HEK293 (cell line): ENCODE results near the gene SS18L1.

Source experiments
- CTCF ChIA-PET: fragments of 350-600 bp; formaldehyde crosslinking; extraction: SDS; loops from one replicate; lab custom pipeline; 2021; ENCODE audit warnings: antibody characterized with exemption; lab: Yijun Ruan, JAX
- POLR2A ChIA-PET: fragments of 300-600 bp; formaldehyde crosslinking; extraction: SDS; loops from one replicate; lab custom pipeline; 2020; ENCODE audit warnings: antibody characterized with exemption, inconsistent platforms; lab: Yijun Ruan, JAX
- H3K27ac ChIP-seq: fragments of 200-500 bp; sonication (Bioruptor generic); 2 replicates; pipeline ENCODE4 v1.5.1; 2014; ENCODE audit warnings: low read depth, low read length, control low read depth, inconsistent platforms; ENCODE audit errors: extremely low read depth
- H3K36me3 ChIP-seq, 2 experiments: fragments of 200-500 bp in 1 of 2; sonication (Bioruptor generic) in 1 of 2; 1 replicate in 1 of 2; 2 replicates in 1 of 2; pipeline ENCODE4 v1.5.1; 2014 to 2017; ENCODE audit warnings: inconsistent platforms in 2 of 2, low read length in 2 of 2; ENCODE audit not compliant: control insufficient read depth in 2 of 2, insufficient read depth in 1 of 2
- H3K4me1 ChIP-seq: fragments of 200-500 bp; sonication (Bioruptor generic); 2 replicates; pipeline ENCODE4 v1.5.1; 2014; ENCODE audit warnings: mild to moderate bottlenecking, low read length, inconsistent platforms; ENCODE audit not compliant: control insufficient read depth, insufficient read depth
- H3K4me3 ChIP-seq: 2 replicates; pipeline ENCODE4 v1.5.1; 2011; ENCODE audit warnings: low read depth, mild to moderate bottlenecking, control low read depth, low read length, moderate library complexity
- H3K9me3 ChIP-seq: fragments of 200-500 bp; sonication (Bioruptor generic); 2 replicates; pipeline ENCODE4 v1.5.1; 2014; ENCODE audit warnings: low read depth, low read length, inconsistent platforms; ENCODE audit not compliant: control insufficient read depth, insufficient read depth
- BCL11B ChIP-seq: fragments of 450-650 bp; formaldehyde crosslinking; IDR thresholded peaks from 2 replicates; pipeline ENCODE4 v1.5.1; 2016; ENCODE audit warnings: low read depth, missing biosample characterization, missing genetic modification characterization
- GLI2 ChIP-seq: fragments of 450-650 bp; formaldehyde crosslinking; IDR thresholded peaks from 2 replicates; pipeline ENCODE4; 2017; ENCODE audit warnings: missing biosample characterization, missing genetic modification characterization, low read depth, borderline replicate concordance
- HOXD13 ChIP-seq: sonication (generic); formaldehyde crosslinking; IDR thresholded peaks from 2 replicates; pipeline ENCODE4 v1.8.0; 2022; ENCODE audit warnings: missing genetic modification reagents, borderline replicate concordance
- ZNF184 ChIP-seq: fragments of 450-650 bp; IDR thresholded peaks from 2 replicates; pipeline ENCODE4 v1.5.1; 2018; ENCODE audit warnings: missing biosample characterization, mild to moderate bottlenecking, missing genetic modification characterization
- ZNF341 ChIP-seq: fragments of 450-650 bp; formaldehyde crosslinking; IDR thresholded peaks from 2 replicates; pipeline ENCODE4; 2016; ENCODE audit warnings: low read depth, missing biosample characterization, missing genetic modification characterization
- ZNF677 ChIP-seq: fragments of 450-650 bp; IDR thresholded peaks from 2 replicates; pipeline ENCODE4 v1.5.0; 2018; ENCODE audit warnings: missing biosample characterization, mild to moderate bottlenecking, missing genetic modification characterization, moderate library complexity
- ZSCAN30 ChIP-seq: fragments of 450-650 bp; IDR thresholded peaks from 2 replicates; pipeline ENCODE4 v1.5.1; 2018; ENCODE audit warnings: missing biosample characterization, mild to moderate bottlenecking, missing genetic modification characterization, moderate library complexity
- TF ChIP-seq, protein P1 (sequence below): fragments of 450-650 bp; formaldehyde crosslinking; IDR thresholded peaks from 2 replicates; pipeline ENCODE4 v1.5.1; 2016; ENCODE audit warnings: missing biosample characterization, missing genetic modification characterization, low read depth
- TF ChIP-seq, protein P2 (sequence below): fragments of 450-650 bp; formaldehyde crosslinking; IDR thresholded peaks from 2 replicates; pipeline ENCODE4 v1.5.1; 2016; ENCODE audit warnings: missing biosample characterization, missing genetic modification characterization
- TF ChIP-seq, protein P3 (sequence below): fragments of 450-650 bp; formaldehyde crosslinking; IDR thresholded peaks from 2 replicates; pipeline ENCODE4 v1.5.1; 2016; ENCODE audit warnings: missing biosample characterization, missing genetic modification characterization
- TF ChIP-seq, protein P4 (sequence below): fragments of 450-650 bp; formaldehyde crosslinking; IDR thresholded peaks from 2 replicates; pipeline ENCODE4 v1.5.1; 2016; ENCODE audit warnings: missing biosample characterization, missing genetic modification characterization, borderline replicate concordance
- TF ChIP-seq, protein P5 (sequence below): fragments of 450-650 bp; formaldehyde crosslinking; IDR thresholded peaks from 2 replicates; pipeline ENCODE4 v1.5.1; 2016; ENCODE audit warnings: missing biosample characterization, missing genetic modification characterization, borderline replicate concordance

Gene SS18L1

DNA sequence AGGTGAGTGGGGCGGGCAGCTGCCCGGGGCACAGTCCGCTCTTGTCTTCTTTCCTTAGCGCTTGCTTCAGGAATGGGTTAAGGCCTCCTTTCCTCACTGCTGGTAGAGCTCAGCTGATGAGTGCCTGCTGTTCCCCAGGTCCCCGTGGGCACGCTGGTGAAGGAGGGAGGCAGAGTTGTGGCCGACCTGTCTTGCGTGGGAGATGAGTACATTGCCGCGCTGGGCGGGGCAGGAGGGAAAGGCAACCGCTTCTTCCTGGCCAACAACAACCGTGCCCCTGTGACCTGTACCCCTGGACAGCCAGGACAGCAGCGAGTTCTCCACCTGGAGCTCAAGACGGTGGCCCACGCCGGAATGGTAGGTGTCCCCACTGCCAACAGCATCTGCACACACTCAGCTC lies 54.9 kb downstream of the SS18L1 start:
- Histone ChIP-seq H3K4me1 (no peaks in the 10 kb centered on the region), H3K9me3 (no peaks in the 10 kb centered on the region), H3K4me3 (no peak overlapping the region), H3K27ac (no peak overlapping the region), H3K36me3 (peaks cover 14 to 76% of the 10 kb centered on the region in 2 experiments)
- POLR2A ChIA-PET, result no interaction called here
- CTCF ChIA-PET, result no interaction called here
- TF ChIP-seq, protein P1, sequence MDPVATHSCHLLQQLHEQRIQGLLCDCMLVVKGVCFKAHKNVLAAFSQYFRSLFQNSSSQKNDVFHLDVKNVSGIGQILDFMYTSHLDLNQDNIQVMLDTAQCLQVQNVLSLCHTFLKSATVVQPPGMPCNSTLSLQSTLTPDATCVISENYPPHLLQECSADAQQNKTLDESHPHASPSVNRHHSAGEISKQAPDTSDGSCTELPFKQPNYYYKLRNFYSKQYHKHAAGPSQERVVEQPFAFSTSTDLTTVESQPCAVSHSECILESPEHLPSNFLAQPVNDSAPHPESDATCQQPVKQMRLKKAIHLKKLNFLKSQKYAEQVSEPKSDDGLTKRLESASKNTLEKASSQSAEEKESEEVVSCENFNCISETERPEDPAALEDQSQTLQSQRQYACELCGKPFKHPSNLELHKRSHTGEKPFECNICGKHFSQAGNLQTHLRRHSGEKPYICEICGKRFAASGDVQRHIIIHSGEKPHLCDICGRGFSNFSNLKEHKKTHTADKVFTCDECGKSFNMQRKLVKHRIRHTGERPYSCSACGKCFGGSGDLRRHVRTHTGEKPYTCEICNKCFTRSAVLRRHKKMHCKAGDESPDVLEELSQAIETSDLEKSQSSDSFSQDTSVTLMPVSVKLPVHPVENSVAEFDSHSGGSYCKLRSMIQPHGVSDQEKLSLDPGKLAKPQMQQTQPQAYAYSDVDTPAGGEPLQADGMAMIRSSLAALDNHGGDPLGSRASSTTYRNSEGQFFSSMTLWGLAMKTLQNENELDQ, result no peak
- TF ChIP-seq, protein P2, sequence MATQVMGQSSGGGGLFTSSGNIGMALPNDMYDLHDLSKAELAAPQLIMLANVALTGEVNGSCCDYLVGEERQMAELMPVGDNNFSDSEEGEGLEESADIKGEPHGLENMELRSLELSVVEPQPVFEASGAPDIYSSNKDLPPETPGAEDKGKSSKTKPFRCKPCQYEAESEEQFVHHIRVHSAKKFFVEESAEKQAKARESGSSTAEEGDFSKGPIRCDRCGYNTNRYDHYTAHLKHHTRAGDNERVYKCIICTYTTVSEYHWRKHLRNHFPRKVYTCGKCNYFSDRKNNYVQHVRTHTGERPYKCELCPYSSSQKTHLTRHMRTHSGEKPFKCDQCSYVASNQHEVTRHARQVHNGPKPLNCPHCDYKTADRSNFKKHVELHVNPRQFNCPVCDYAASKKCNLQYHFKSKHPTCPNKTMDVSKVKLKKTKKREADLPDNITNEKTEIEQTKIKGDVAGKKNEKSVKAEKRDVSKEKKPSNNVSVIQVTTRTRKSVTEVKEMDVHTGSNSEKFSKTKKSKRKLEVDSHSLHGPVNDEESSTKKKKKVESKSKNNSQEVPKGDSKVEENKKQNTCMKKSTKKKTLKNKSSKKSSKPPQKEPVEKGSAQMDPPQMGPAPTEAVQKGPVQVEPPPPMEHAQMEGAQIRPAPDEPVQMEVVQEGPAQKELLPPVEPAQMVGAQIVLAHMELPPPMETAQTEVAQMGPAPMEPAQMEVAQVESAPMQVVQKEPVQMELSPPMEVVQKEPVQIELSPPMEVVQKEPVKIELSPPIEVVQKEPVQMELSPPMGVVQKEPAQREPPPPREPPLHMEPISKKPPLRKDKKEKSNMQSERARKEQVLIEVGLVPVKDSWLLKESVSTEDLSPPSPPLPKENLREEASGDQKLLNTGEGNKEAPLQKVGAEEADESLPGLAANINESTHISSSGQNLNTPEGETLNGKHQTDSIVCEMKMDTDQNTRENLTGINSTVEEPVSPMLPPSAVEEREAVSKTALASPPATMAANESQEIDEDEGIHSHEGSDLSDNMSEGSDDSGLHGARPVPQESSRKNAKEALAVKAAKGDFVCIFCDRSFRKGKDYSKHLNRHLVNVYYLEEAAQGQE (tag by site-specific recombination), result no peak
- TF ChIP-seq BCL11B (tag by site-specific recombination) (no peak), ZNF341 (tag by site-specific recombination) (no peak), ZSCAN30 (no peak), ZNF184 (tag by site-specific recombination) (no peak), HOXD13 (no peak), ZNF677 (no peak), GLI2 (no peak)
- TF ChIP-seq, protein P3, sequence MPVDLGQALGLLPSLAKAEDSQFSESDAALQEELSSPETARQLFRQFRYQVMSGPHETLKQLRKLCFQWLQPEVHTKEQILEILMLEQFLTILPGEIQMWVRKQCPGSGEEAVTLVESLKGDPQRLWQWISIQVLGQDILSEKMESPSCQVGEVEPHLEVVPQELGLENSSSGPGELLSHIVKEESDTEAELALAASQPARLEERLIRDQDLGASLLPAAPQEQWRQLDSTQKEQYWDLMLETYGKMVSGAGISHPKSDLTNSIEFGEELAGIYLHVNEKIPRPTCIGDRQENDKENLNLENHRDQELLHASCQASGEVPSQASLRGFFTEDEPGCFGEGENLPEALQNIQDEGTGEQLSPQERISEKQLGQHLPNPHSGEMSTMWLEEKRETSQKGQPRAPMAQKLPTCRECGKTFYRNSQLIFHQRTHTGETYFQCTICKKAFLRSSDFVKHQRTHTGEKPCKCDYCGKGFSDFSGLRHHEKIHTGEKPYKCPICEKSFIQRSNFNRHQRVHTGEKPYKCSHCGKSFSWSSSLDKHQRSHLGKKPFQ (tag by site-specific recombination), result no peak
- TF ChIP-seq, protein P4, sequence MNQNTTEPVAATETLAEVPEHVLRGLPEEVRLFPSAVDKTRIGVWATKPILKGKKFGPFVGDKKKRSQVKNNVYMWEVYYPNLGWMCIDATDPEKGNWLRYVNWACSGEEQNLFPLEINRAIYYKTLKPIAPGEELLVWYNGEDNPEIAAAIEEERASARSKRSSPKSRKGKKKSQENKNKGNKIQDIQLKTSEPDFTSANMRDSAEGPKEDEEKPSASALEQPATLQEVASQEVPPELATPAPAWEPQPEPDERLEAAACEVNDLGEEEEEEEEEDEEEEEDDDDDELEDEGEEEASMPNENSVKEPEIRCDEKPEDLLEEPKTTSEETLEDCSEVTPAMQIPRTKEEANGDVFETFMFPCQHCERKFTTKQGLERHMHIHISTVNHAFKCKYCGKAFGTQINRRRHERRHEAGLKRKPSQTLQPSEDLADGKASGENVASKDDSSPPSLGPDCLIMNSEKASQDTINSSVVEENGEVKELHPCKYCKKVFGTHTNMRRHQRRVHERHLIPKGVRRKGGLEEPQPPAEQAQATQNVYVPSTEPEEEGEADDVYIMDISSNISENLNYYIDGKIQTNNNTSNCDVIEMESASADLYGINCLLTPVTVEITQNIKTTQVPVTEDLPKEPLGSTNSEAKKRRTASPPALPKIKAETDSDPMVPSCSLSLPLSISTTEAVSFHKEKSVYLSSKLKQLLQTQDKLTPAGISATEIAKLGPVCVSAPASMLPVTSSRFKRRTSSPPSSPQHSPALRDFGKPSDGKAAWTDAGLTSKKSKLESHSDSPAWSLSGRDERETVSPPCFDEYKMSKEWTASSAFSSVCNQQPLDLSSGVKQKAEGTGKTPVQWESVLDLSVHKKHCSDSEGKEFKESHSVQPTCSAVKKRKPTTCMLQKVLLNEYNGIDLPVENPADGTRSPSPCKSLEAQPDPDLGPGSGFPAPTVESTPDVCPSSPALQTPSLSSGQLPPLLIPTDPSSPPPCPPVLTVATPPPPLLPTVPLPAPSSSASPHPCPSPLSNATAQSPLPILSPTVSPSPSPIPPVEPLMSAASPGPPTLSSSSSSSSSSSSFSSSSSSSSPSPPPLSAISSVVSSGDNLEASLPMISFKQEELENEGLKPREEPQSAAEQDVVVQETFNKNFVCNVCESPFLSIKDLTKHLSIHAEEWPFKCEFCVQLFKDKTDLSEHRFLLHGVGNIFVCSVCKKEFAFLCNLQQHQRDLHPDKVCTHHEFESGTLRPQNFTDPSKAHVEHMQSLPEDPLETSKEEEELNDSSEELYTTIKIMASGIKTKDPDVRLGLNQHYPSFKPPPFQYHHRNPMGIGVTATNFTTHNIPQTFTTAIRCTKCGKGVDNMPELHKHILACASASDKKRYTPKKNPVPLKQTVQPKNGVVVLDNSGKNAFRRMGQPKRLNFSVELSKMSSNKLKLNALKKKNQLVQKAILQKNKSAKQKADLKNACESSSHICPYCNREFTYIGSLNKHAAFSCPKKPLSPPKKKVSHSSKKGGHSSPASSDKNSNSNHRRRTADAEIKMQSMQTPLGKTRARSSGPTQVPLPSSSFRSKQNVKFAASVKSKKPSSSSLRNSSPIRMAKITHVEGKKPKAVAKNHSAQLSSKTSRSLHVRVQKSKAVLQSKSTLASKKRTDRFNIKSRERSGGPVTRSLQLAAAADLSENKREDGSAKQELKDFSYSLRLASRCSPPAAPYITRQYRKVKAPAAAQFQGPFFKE (tag by site-specific recombination), result no peak
- TF ChIP-seq, protein P5, sequence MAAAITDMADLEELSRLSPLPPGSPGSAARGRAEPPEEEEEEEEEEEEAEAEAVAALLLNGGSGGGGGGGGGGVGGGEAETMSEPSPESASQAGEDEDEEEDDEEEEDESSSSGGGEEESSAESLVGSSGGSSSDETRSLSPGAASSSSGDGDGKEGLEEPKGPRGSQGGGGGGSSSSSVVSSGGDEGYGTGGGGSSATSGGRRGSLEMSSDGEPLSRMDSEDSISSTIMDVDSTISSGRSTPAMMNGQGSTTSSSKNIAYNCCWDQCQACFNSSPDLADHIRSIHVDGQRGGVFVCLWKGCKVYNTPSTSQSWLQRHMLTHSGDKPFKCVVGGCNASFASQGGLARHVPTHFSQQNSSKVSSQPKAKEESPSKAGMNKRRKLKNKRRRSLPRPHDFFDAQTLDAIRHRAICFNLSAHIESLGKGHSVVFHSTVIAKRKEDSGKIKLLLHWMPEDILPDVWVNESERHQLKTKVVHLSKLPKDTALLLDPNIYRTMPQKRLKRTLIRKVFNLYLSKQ (tag by site-specific recombination), result no peak
